Neural cell (in vitro differentiated cells): Measurements from ENCODE around the gene SMARCA4.

ENCODE experiments used
- CTCF ChIP-seq: fragments of 450-650 bp; IDR thresholded peaks from 2 replicates; pipeline ENCODE4 v1.5.1; 2014; ENCODE audit warnings: antibody characterized with exemption, mild to moderate bottlenecking, moderate library complexity; ENCODE audit not compliant: poor library complexity, severe bottlenecking
- MXI1 ChIP-seq: fragments of 450-650 bp; conservative IDR thresholded peaks from 2 replicates; pipeline ENCODE4 v1.6.1; 2014; ENCODE audit warnings: antibody characterized with exemption, mild to moderate bottlenecking; ENCODE audit not compliant: poor library complexity, severe bottlenecking
- TAF1 ChIP-seq: IDR thresholded peaks from 2 replicates; pipeline ENCODE4 v1.6.1; 2012; ENCODE audit warnings: low read depth

- TF ChIP-seq CTCF (no peak), MXI1 (no peak), TAF1 (no peak)
Measured at GRCh38 chr19:11025445-11025844, 64.6 kb downstream of the SMARCA4 start.
